HepG2 (cell line): Measurements from ENCODE around the gene PLA2G2E. TPM values are rescaled to one million over a fixed set of nuclear protein-coding genes. Genes with fewer than 3 reads are reported as not detected.

Source experiments
- ATAC-seq: fragments of 200-7000 bp; cut with Tn5 transposase; 3 replicates; pipeline ENCODE4 v1.9.1; 2020; ENCODE audit warnings: mild to moderate bottlenecking, moderate library complexity
- BruUV-seq: library from RNA; stranded (reverse); fragments of 400-500 nt; replicated peaks from 2 replicates; lab custom pipeline; 2021; lab: Mats Ljungman, UMichigan
- CTCF ChIA-PET: fragments of 300-600 bp; formaldehyde crosslinking; extraction: SDS; loops from one replicate; lab custom pipeline; 2021; ENCODE audit warnings: low total read pairs, inconsistent platforms, low intra/inter-chr PET ratio; lab: Yijun Ruan, JAX
- POLR2A ChIA-PET: fragments of 350-600 bp; sonication (Branson Sonifier 250); formaldehyde crosslinking; loops from one replicate; lab custom pipeline; 2020; ENCODE audit warnings: antibody characterized with exemption, inconsistent platforms; lab: Yijun Ruan, JAX
- DNase-seq: peaks from one replicate; pipeline ENCODE4 v3.0.0-alpha.2; 2015; ENCODE audit warnings: low spot score
- FAIRE-seq: peaks from 3 replicates; lab custom pipeline; 2011; peaks lifted over from hg19 to GRCh38; lab: Jason Lieb, UNC
- H2AFZ ChIP-seq: one replicate; pipeline ENCODE4 v1.6.1; 2011; ENCODE audit warnings: low read length, inconsistent platforms
- H3K27ac ChIP-seq: fragments of 300-600 bp; 3 replicates; pipeline ENCODE4 v1.8.0; 2011; ENCODE audit warnings: mixed run types, mild to moderate bottlenecking, mixed read lengths, low read length, inconsistent platforms; ENCODE audit not compliant: insufficient read depth; ENCODE audit errors: extremely low read length
- H3K27me3 ChIP-seq, 2 experiments: fragments of 200-600 bp in 1 of 2; 2 replicates in 1 of 2; 3 replicates in 1 of 2; pipeline versions ENCODE4 v1.6.0 to v1.8.0; 2011; ENCODE audit warnings: low read length in 2 of 2, mild to moderate bottlenecking in 2 of 2, moderate library complexity in 2 of 2, inconsistent platforms in 1 of 2; ENCODE audit not compliant: insufficient read depth in 2 of 2, control insufficient read depth in 1 of 2
- H3K36me3 ChIP-seq, 2 experiments: fragments of 200-600 bp in 1 of 2; replicated peaks in 1 of 2; 2 replicates in 1 of 2; 3 replicates in 1 of 2; pipeline versions ENCODE4 v1.5.1 to v1.8.0; 2011; ENCODE audit warnings: low read length in 2 of 2, inconsistent platforms in 1 of 2; ENCODE audit not compliant: insufficient read depth in 2 of 2, control insufficient read depth in 1 of 2
- H3K4me1 ChIP-seq: 2 replicates; pipeline ENCODE4 v1.5.1; 2012; ENCODE audit warnings: low read length, inconsistent platforms; ENCODE audit not compliant: insufficient read depth
- H3K4me2 ChIP-seq: 2 replicates; pipeline ENCODE4 v1.6.0; 2011; ENCODE audit warnings: low read depth, low read length, inconsistent platforms
- H3K4me3 ChIP-seq, 3 experiments: fragments of 200-600 bp in 1 of 3; sonication (generic), shearing (Covaris generic) in 1 of 3; replicated peaks in 1 of 3; 2 replicates each; pipeline ENCODE4 v1.5.1; 2011 to 2016; ENCODE audit warnings: low read length in 3 of 3, inconsistent platforms in 2 of 3, low read depth in 2 of 3, mild to moderate bottlenecking in 2 of 3, control low read depth in 1 of 3, mixed read lengths in 1 of 3; ENCODE audit not compliant: insufficient read depth in 1 of 3
- H3K79me2 ChIP-seq: one replicate; pipeline ENCODE4 v1.6.1; 2011; ENCODE audit warnings: low read length, inconsistent platforms; ENCODE audit not compliant: insufficient read depth
- H3K9ac ChIP-seq: 2 replicates; pipeline ENCODE4 v1.6.0; 2011; ENCODE audit warnings: mild to moderate bottlenecking, low read depth, low read length, inconsistent platforms; ENCODE audit not compliant: insufficient read depth
- H3K9me3 ChIP-seq: 2 replicates; pipeline ENCODE4 v1.5.1; 2012; ENCODE audit warnings: mild to moderate bottlenecking, low read length
- H4K20me1 ChIP-seq: 2 replicates; pipeline ENCODE4 v1.6.0; 2011; ENCODE audit warnings: inconsistent platforms, mild to moderate bottlenecking, low read length, moderate library complexity; ENCODE audit not compliant: insufficient read depth
- AKAP8 ChIP-seq: sonication (generic); formaldehyde crosslinking; IDR thresholded peaks from 2 replicates; pipeline ENCODE4 v1.5.1; 2020; ENCODE audit warnings: mild to moderate bottlenecking, missing genetic modification reagents
- MAFF ChIP-seq: IDR thresholded peaks from 2 replicates; pipeline ENCODE4 v1.6.1; 2011; ENCODE audit warnings: low read depth, low read length, improper control_type of control experiment
- MAFK ChIP-seq, 2 experiments: IDR thresholded peaks in 1 of 2; conservative IDR thresholded peaks in 1 of 2; 2 replicates each; pipeline ENCODE4 v1.6.1; 2011; ENCODE audit warnings: improper control_type of control experiment in 2 of 2, low read length in 2 of 2
- NFATC3 ChIP-seq: sonication (generic); formaldehyde crosslinking; IDR thresholded peaks from 2 replicates; pipeline ENCODE4 v1.5.1; 2020; ENCODE audit warnings: mild to moderate bottlenecking, missing genetic modification reagents
- ZNF652 ChIP-seq: IDR thresholded peaks from 2 replicates; pipeline ENCODE4 v1.6.1; 2016; ENCODE audit warnings: low read depth, borderline replicate concordance
- ZNF770 ChIP-seq: sonication (generic); formaldehyde crosslinking; IDR thresholded peaks from 2 replicates; pipeline ENCODE4 v1.5.0; 2020; ENCODE audit warnings: mild to moderate bottlenecking, missing genetic modification reagents
- ZNF788 ChIP-seq: sonication (generic); formaldehyde crosslinking; IDR thresholded peaks from 2 replicates; pipeline ENCODE4 v1.5.0; 2020; ENCODE audit warnings: mild to moderate bottlenecking, missing genetic modification reagents, borderline replicate concordance
- WGBS: methylation state at CpG from one replicate; pipeline ENCODE4 v1.1.6; 2017; ENCODE audit warnings: low lambda C conversion rate; 5-methylcytosine and 5-hydroxymethylcytosine counted together
- in situ Hi-C: cut with HindIII; loops from 2 replicates; pipeline ENCODE4 v1.10.0; 2017; ENCODE audit warnings: low pct_unique_long_range_greater_than_20kb; ENCODE audit not compliant: extremely low pct_ligation_motif_present
- intact Hi-C: fragments of 100-400 bp; cut with micrococcal nuclease; formaldehyde crosslinking; loops from one replicate; pipeline ENCODE4 v1.10.0; 2022; ENCODE audit not compliant: unreplicated experiment
- polyA plus RNA-seq, 8 experiments: library from polyadenylated mRNA; depleted of rRNA in 3 of 8; stranded (reverse) in 7 of 8; unstranded in 1 of 8; fragments of >200 nt; fragmentation: Illumina TruSeq in 4 of 8; extraction: Trizol in 4 of 8; gene quantifications; 2 replicates each; pipeline versions ENCODE4 v1.2.1 to v1.2.3, GENCODE V29; 2011 to 2016; ENCODE audit warnings: low read depth in 4 of 8, missing spikeins in 1 of 8, mixed read lengths in 1 of 8; ENCODE audit not compliant: insufficient read depth in 1 of 8
- total RNA-seq, 5 experiments: library from RNA; depleted of rRNA; stranded (reverse); fragments of >200 nt; fragmentation: Illumina TruSeq; extraction: Trizol; gene quantifications; 2 replicates each; pipeline ENCODE4 v1.2.3, GENCODE V29; 2016; ENCODE audit warnings: low read depth in 1 of 5

PLA2G2E gene
- total and polyA plus RNA-seq, 2 of the 13 experiments (the other 11 are each of a cell fraction or from before 2014, with no cell fraction given), result not detected

- peaks cover 35% of the 10 kb centered on the region for H3K4me1 ChIP-seq
- no peaks in the 10 kb centered on the region for H3K27me3 ChIP-seq
- H3K9ac ChIP-seq, result no peak overlapping the region
- intact Hi-C loops, result no loop called here
- CTCF ChIA-PET, result no interaction called here
- no peak overlapping the region for H2AFZ ChIP-seq
- no peaks in the 10 kb centered on the region for H4K20me1 ChIP-seq
- no peak overlapping the region for H3K4me3 ChIP-seq
- no peaks in the 10 kb centered on the region for H3K36me3 ChIP-seq
- 95% methylated on average over 1 of the region's 1 CpG for WGBS
- ATAC-seq, result no peak
- BruUV-seq, result no TSS peak
- H3K27ac ChIP-seq, result no peak overlapping the region
- H3K4me2 ChIP-seq, result no peak overlapping the region
- no peaks in the 10 kb centered on the region for H3K9me3 ChIP-seq
- FAIRE-seq, result no peak
- in situ Hi-C loops, result loop anchor here (5.0 to 10.0 kb wide), 3 partner anchors 49 to 223 kb away; partner anchors contain the start of gene PLA2G2E
- POLR2A ChIA-PET, result no interaction called here
- TF ChIP-seq NFATC3 (CRISPR knock-in tag), result no peak
- no peak for TF ChIP-seq AKAP8 (CRISPR knock-in tag)
- TF ChIP-seq ZNF788, result no peak
- TF ChIP-seq MAFK (conservative IDR thresholded peaks at IDR 0.05 in 1 of 2, IDR thresholded peaks at IDR 0.05 in 1 of 2; ENCODE audit: low read length in 2 of 2), result peak; percentile 57 to 71
- no peak for TF ChIP-seq ZNF770
- peak; percentile 56 for TF ChIP-seq MAFF
- no peak for TF ChIP-seq ZNF652 (CRISPR knock-in tag)
- no peaks in the 10 kb centered on the region for H3K79me2 ChIP-seq
- DNase-seq, result no peak
Observed at GRCh38 chr1:19971664-19972063, 48.2 kb upstream of the PLA2G2E start.
